IPS DF 19.7 (cell line): ENCODE data around the gene SATB1.
"Not testable (repeated sequence)": the region's sequence is repeated elsewhere in the genome, so short reads cannot be mapped to it uniquely, and the experiment has no call there.

ENCODE experiments used
- DNase-seq: peaks from one replicate; pipeline ENCODE4 v3.0.0-alpha.2; 2013; ENCODE audit warnings: low read depth, low spot score

SATB1 gene

GRCh38 chr3:18424729-18425640, at the start of gene SATB1:
Gene SATB1, minus strand, starts transcription at chr3:18425339. Its CDS starts 4,372 bp downstream, at chr3:18420967.
- no peak for DNase-seq

- DNase-seq: no peak
These were observed 49.1 kb upstream of the SATB1 start for GRCh38 chr3:18474202-18474601.

GRCh38 chr3:18469775-18470174, 44.6 kb upstream of the SATB1 start:
- no peak for DNase-seq

- no peak for DNase-seq
These were observed 41.0 kb upstream of the SATB1 start for GRCh38 chr3:18466136-18466535.

- no peak for DNase-seq
These were observed 29.6 kb upstream of the SATB1 start for GRCh38 chr3:18454766-18455165.

- not testable (repeated sequence) for DNase-seq
These were observed 24.5 kb upstream of the SATB1 start for GRCh38 chr3:18449618-18450017.

GRCh38 chr3:18447720-18448119, 22.6 kb upstream of the SATB1 start:
- DNase-seq: no peak

GRCh38 chr3:18446149-18446825, 21.1 kb upstream of the SATB1 start:
- no peak for DNase-seq

- DNase-seq: no peak
These were observed 20.4 kb upstream of the SATB1 start for GRCh38 chr3:18445401-18446148.

- DNase-seq: no peak
These were observed 19.7 kb upstream of the SATB1 start for GRCh38 chr3:18444595-18445400.

GRCh38 chr3:18443665-18444594, 18.8 kb upstream of the SATB1 start:
- no peak for DNase-seq

- no peak for DNase-seq
These were observed 17.9 kb upstream of the SATB1 start for GRCh38 chr3:18442756-18443664.

GRCh38 chr3:18441551-18441950, 16.4 kb upstream of the SATB1 start:
- no peak for DNase-seq

GRCh38 chr3:18440066-18440722, 15.1 kb upstream of the SATB1 start:
- no peak for DNase-seq

GRCh38 chr3:18439281-18439680, 14.1 kb upstream of the SATB1 start:
- no peak for DNase-seq

- no peak for DNase-seq
These were observed 13.4 kb upstream of the SATB1 start for GRCh38 chr3:18438586-18438985.

- DNase-seq: no peak
These were observed 11.1 kb upstream of the SATB1 start for GRCh38 chr3:18436213-18436612.

- DNase-seq: no peak
These were observed 9.6 kb upstream of the SATB1 start for GRCh38 chr3:18434711-18435110.

- no peak for DNase-seq
These were observed 7.6 kb upstream of the SATB1 start for GRCh38 chr3:18432752-18433151.
